GM21390 (cell line): ENCODE results near the gene GNB1.

Experiments used
- ATAC-seq: cut with Tn5 transposase; IDR thresholded peaks from one replicate; pipeline ENCODE4 v1.9.1; 2021; ENCODE audit not compliant: unreplicated experiment

The GNB1 gene

GRCh38 chr1:1832820-1833219, 58.1 kb downstream of the GNB1 start:
- no peak for ATAC-seq

GRCh38 chr1:1832166-1832565, 58.7 kb downstream of the GNB1 start:
- no peak for ATAC-seq

GRCh38 chr1:1827089-1827848, 63.6 kb downstream of the GNB1 start:
- no peak for ATAC-seq

GRCh38 chr1:1826356-1827088, 64.4 kb downstream of the GNB1 start:
- no peak for ATAC-seq

GRCh38 chr1:1825217-1825616, 65.7 kb downstream of the GNB1 start:
- no peak for ATAC-seq

GRCh38 chr1:1819762-1820161, 71.1 kb downstream of the GNB1 start:
- no peak for ATAC-seq

- no peak for ATAC-seq
Observed at GRCh38 chr1:1817221-1817620, 73.7 kb downstream of the GNB1 start.

GRCh38 chr1:1815606-1816281, 75.1 kb downstream of the GNB1 start:
- no peak for ATAC-seq

GRCh38 chr1:1809489-1809888, 81.4 kb downstream of the GNB1 start:
- ATAC-seq: no peak

- no peak for ATAC-seq
Observed at GRCh38 chr1:1808206-1808605, 82.7 kb downstream of the GNB1 start.

- ATAC-seq: no peak
Observed at GRCh38 chr1:1806890-1807289, 84.0 kb downstream of the GNB1 start.

- ATAC-seq: no peak
Observed at GRCh38 chr1:1804301-1804700, 86.6 kb downstream of the GNB1 start.

GRCh38 chr1:1802871-1803270, 88.0 kb downstream of the GNB1 start:
- no peak for ATAC-seq

- peak; percentile 83 for ATAC-seq
Observed at GRCh38 chr1:1799716-1800115, 91.2 kb downstream of the GNB1 start.

GRCh38 chr1:1797731-1798341, 93.1 kb downstream of the GNB1 start:
- no peak for ATAC-seq

GRCh38 chr1:1796466-1796865, 94.4 kb downstream of the GNB1 start:
- no peak for ATAC-seq

- no peak for ATAC-seq
Observed at GRCh38 chr1:1794999-1795398, 95.9 kb downstream of the GNB1 start.

GRCh38 chr1:1793481-1794244, 97.2 kb downstream of the GNB1 start:
- no peak for ATAC-seq

GRCh38 chr1:1788646-1789431, 102.0 kb downstream of the GNB1 start:
- no peak for ATAC-seq

- no peak for ATAC-seq
Observed at GRCh38 chr1:1788136-1788535, 102.8 kb downstream of the GNB1 start.
